A673 (cell line): ENCODE measurements around the gene GOLGA7B.

Source experiments
- CTCF ChIP-seq: fragments of 300-800, 200-600 bp; sonication (generic); conservative IDR thresholded peaks from 2 replicates; pipeline ENCODE4 v1.5.1; 2017; ENCODE audit warnings: low read depth, mild to moderate bottlenecking, antibody characterized with exemption, low read length, moderate library complexity, mixed read lengths
- EZH2 ChIP-seq: fragments of 200-600 bp; sonication (generic); IDR thresholded peaks from 2 replicates; pipeline ENCODE4 v1.6.1; 2017; ENCODE audit warnings: borderline replicate concordance, low read depth, mild to moderate bottlenecking, mixed read lengths, antibody characterized with exemption, low read length; ENCODE audit not compliant: poor library complexity, severe bottlenecking

DNA sequence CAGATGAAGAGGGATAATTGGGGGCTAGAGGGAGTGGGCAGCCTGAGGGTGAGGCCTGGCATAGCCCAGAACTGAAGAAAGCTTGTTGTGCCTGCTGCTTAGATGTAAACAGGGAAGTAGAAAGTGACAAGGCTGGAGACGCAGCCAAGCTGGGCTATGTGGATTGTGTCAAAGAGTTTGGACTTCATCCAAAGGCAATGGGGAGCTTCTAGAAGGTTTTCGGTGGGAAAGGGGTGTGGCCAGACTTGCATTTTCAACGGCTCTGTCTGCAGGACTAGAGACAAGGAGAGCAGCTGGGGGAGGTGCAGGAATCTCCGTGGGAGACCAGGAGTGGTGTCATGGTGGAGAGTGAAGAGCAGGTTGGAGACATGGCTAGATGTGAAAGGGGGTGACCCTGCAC lies 48.8 kb downstream of the GOLGA7B start:
- no peak for TF ChIP-seq CTCF
- no peak for TF ChIP-seq EZH2
